GM21526 (cell line): ENCODE results near the gene MMP27.
A peak's percentile ranks its signal among the peaks of the same experiment; 100 is the strongest.
"Not testable (repeated sequence)": the region's sequence is repeated elsewhere in the genome, so short reads cannot be mapped to it uniquely, and the experiment has no call there.

Experiments
- ATAC-seq: cut with Tn5 transposase; IDR thresholded peaks from one replicate; pipeline ENCODE4 v1.9.1; 2021; ENCODE audit warnings: moderate library complexity; ENCODE audit not compliant: unreplicated experiment, low FRiP score

MMP27 gene, protein sequence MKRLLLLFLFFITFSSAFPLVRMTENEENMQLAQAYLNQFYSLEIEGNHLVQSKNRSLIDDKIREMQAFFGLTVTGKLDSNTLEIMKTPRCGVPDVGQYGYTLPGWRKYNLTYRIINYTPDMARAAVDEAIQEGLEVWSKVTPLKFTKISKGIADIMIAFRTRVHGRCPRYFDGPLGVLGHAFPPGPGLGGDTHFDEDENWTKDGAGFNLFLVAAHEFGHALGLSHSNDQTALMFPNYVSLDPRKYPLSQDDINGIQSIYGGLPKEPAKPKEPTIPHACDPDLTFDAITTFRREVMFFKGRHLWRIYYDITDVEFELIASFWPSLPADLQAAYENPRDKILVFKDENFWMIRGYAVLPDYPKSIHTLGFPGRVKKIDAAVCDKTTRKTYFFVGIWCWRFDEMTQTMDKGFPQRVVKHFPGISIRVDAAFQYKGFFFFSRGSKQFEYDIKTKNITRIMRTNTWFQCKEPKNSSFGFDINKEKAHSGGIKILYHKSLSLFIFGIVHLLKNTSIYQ

DNA sequence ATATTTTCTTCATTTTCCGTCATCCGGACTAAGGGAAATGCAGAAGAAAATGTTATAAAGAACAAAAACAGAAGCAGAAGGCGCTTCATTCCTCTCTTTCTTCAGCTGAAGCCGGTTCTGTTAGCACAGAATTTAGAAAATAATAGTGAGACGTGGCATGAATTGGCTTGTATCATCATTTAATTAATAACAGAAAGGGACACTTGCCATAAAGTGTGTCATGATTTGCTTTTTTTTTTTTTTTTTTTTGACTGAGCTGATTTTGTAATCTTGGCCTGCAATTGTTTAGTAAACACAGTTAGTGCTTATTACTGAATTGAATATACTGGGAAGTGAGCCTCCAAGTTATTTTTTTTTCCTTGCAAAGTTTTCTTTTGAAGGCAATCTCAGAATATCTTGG, at the start of gene MMP27:
Gene MMP27 (minus strand): TSS at position 144 of the 400 bp plus-strand sequence. CDS start 55 bp downstream, at position 89.
- ATAC-seq = no peak

DNA sequence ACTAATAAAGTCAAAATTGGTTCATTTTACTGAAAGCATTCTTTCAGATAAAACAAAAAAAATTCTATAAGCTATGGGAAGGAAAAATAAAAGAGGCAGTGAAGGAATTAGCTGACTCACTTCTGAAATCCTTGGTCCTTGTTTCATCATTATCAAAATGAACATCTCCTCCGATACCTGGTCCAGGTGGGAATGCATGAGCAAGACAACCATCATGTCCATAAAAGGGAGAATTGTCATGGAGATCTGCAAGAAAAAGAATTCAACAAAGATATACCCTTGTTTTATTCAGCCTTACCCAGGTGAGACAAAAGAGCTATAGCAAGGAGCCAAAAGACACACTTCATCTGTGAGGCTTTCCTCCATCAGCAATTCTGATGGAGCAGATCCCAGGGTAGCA, 47.7 kb upstream of the MMP27 start:
- ATAC-seq = no peak

DNA sequence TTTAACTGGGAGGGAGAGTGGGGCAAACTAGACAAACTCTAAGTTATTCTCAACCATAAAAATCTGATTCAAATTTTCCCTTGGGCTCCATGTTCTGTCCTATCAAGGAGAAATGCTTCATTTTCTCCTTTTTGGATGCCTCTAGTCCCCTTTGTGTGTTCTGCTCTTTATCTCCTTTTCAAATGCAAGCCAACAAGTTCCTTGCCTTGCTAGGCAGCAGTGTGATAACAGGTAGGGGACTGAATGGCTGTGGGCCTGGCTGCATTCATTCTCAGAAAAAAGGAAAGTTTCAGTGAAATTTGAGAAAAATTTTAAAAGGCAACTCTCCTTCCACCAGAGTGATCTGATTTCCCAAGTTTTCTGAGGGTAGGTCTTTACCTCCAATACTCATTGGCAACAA, 46.1 kb upstream of the MMP27 start:
- no peak for ATAC-seq

DNA sequence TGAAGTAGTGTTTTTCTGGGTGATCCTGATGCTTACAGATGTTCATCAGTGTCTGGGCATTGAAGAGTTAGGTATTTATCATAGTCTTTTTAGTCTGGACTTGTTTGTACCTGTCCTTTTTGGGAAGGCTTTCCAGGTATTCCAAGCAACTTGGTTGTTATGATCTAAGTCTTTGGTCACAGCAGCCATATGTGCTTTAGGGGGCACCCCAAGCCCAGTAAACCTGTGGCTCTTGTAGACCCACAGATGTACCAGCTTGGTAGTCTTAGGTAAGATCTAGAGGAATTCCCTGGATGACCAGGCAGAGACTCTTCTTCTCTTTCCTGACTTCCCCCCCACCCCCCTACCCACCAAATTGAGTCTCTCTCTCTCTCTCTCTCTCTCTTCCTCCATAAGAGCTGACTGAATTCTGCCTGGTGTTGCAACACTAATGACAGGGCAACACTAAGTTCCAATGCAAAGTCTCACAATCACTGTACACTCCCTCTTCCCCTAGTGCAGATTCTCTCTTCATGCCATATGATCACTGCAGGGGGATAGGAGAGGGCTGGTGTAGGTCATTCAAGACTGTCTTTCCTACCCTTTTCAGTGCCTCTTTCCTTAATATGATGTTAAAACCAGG, 43.6 kb upstream of the MMP27 start:
- no peak for ATAC-seq

DNA sequence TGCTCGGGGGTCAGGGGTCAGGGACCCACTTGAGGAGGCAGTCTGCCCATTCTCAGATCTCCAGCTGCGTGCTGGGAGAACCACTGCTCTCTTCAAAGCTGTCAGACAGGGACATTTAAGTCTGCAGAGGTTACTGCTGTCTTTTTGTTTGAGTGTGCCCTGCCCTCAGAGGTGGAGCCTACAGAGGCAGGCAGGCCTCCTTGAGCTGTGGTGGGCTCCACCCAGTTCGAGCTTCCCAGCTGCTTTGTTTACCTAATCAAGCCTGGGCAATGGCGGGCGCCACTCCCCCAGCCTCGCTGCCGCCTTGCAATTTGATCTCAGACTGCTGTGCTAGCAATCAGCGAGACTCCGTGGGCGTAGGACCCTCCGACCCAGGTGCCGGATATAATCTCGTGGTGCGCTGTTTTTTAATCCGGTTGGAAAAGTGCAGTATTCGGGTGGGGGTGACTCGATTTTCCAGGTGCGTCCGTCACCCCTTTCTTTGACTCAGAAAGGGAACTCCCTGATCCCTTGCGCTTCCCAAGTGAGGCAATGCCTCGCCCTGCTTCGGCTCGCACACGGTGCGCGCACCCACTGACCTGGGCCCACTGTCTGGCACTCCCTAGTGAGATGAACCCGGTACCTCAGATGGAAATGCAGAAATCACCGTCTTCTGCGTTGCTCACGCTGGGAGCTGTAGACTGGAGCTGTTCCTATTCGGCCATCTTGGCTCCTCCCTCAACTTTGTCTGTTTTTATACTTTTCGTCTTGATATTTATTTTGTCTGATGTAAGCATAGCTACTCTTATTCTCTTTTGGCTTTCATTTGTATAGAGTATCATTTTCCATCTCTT, 41.4 kb upstream of the MMP27 start:
- not testable (repeated sequence) for ATAC-seq

DNA sequence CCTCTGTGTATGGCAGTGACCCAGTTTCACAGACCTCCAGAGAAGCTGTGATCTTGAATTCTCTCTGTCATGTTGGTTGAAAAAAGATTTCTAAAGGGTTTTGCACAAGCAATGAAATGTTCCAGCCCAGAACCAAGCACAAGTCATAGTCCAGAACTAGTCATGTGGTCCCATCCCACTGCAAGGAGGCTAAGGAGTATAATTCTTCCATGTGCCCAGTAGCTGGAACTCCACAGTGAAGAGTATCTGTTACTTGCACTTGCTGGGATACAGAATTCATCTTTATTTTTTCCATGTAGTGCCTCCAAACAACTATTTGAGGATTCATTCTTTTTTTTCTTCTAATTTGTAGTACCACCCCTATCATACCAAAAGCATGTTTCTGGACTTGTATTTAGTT, 29.1 kb upstream of the MMP27 start:
- ATAC-seq = no peak

DNA sequence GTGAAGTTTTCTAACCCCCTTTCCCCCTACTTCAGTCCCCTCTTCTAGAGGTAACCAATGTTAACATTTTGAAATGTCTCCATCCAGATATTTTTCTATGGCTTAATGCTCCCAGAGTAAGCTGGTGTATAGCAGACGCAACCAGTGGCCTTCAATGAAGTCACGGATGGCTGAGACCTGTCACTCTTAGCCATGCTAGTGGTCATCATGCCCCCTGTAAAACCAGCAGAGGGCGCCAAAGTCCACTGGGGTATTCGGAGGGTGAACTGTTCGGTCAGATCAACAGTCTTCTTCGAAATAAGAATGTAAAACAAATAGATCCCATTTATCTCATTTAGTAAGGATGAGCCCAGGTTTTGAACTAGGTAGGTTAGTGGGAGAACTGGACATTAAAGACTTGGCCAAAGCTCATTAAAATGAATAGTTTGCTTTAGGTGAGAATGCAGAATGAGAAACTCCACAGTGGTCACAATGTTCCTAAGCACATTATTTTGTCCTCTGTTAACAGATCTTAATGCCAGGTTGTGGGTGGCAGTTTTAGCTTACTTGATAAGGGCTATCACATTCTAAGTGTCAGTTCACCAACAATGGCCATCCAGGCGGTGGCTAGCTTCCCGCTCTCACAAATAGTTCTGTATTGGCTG, 27.8 kb upstream of the MMP27 start:
- ATAC-seq = peak; percentile 95

DNA sequence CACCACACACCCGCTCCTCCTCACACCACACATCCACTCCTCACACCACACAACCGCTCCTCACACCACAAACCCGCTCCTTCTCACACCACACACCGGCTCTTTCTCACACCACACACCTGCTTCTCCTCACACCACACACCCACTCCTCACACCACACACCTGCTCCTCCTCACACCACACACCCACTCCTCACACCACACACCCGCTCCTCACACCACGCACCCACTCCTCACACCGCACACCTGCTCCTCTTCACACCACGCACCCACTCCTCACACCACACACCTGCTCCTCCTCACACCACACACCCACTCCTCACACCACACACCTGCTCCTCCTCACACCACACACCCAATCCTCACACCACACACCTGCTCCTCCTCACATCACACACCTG, 25.4 kb upstream of the MMP27 start:
- not testable (repeated sequence) for ATAC-seq

DNA sequence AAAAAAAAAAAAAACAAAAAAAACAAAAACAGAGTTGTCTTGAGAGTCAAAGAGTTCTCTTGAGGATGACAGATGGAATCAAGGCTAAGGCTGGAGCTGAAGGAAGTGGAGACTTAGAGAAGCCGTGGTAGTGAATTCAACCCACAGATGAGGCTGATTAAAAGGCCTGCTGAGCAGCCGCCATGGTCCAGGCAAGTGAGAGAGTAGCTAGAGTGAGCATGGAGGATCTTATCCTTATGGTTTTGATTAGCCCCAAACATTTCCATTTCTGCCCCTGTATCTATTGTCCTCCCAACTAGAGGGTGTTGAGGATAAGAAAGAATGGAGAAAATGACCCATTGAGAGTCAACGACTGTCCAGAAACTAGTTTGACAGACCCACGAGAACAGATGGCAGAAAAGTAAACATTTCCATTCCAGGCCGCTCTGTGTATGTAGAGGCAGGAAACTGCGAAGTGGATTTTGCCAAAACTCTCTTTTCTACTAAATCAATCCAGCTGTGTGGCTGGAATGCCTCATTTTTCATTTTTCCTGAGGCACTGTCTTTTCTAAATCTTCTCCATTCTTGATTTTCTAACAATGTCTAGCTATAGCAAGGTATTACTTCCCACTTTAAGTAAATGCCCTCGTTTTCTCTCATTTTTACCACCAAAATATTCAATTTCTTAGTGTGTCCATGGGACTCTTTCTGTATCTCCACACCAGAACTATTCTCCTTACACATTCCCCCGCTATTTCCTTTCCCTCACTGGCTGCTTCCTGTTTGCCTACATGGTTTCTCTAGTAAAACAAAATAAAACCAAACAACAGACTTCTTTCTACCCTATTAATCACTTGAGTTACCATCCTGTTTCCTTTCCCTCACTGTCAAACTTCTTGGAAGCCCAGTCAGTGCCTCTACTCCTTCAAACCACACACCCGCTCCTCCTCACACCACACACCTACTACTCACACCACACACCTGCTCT, 24.6 kb upstream of the MMP27 start:
- ATAC-seq = no peak

DNA sequence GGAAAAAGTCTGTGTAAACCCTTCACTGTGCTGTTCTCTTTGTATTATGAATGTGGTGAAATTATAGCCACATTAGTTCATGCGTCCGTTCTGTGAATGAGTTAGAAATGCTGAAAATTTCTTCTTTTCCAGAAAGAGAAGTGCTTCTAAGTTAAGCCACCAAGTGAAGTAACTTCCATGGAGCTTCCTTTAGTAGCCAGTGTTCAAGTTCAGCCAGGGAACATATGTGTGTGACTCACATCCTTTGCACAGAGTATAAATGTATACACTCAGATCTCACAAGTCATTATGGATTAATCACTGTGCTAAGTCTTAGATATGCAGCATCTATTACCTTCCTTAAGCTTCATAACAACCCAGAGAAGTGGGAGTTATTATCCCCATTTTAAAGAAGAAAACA, 22.3 kb upstream of the MMP27 start:
- ATAC-seq = no peak

DNA sequence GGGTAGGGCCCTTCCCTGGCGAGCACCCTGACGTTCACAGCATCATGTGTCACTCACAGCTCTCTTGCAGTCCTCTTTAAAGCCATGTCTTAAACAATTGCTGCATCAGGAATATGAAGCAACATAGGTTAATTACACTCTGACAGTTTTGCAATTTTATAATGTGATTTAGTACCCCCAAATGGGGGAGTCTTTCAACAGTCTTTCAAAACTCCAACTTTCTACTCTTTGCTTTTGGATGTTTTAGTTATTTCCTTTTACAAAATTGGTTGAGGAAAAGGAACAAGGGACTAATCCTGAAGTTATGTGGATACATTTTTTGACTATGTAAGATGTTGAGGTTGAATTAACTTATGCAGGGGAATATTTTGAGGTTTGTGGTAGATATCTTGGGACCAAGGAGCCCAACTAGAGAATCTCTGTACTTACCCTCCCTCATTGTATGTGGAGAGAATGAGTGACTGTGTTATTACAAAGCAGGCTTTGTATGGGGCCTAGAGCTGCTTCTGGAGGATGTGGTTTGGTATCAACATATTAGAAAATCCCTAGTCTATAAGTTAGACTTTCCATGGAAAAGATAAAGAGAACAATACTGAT, 19.4 kb upstream of the MMP27 start, which contains the start of gene MMP8:
Gene MMP8 (minus strand): TSS at position 51 of the 597 bp plus-strand sequence. CDS start 99 bp downstream, outside the sequence.
- no peak for ATAC-seq

DNA sequence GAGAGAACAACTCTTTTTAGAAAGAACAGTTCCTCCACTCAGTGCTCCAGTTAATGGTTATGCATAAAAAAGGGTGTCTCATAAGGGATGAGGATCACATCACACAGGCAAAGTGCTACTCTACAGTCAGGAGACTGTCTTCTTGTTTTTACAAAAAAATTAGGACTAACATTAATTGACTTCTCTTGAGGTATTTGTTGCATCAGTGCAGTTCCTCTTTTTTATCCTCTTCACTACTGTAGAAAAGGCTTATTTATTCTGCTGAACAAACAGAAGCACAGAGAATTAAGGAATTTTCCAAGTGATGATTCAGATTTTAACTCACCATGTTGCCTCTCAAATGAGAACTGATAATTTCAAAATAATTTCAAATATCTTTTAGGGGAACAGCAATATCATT, 17.3 kb upstream of the MMP27 start:
- ATAC-seq = no peak

DNA sequence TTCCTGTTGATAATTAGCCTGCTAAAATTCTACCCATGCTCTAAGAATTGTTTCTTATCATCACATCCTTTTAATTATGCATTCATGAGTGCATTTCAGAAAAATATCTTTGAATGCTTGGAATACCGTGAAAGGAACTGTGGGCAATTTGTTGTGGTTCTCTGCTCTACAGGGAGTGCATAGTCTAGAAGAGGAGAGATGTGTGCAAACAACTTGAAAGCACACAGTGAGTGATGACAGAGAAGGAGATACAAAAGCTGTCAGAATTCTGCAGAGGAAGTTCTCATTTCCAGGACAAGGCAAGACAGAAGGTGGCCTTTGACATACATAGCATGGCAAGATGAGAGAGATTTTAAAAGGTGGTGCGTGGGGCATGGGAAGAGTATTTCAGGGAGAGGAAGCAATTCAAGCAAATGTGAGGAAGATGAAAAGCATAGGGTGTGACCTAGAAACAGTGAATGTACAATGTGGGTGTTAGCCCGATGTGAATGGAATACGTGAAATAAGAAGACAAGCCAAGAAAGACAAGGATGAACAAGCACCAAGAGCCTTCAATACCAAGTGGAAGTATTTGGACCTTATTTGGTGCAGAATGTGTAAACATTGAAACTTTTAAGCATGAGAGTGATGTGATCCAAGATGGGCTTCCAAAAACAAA, 14.2 kb upstream of the MMP27 start:
- ATAC-seq = no peak

DNA sequence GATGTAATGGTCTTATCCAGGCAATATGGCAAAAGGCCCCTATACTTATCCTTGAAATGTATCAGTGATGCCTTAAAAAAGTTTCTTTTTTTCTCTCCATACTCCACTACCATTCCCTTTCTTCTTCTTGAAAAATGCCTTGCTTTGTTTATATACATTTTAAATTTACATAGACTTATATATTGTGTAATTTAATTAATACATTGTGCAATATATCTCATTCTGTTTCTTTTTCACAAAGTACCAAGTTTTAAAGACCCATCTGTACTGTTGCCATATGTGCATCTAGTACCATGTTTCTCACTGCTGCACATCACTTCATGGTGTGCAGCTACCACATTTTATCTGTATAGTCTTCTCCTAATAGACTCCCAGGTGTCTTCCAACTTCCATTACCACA, 11.7 kb upstream of the MMP27 start:
- no peak for ATAC-seq

DNA sequence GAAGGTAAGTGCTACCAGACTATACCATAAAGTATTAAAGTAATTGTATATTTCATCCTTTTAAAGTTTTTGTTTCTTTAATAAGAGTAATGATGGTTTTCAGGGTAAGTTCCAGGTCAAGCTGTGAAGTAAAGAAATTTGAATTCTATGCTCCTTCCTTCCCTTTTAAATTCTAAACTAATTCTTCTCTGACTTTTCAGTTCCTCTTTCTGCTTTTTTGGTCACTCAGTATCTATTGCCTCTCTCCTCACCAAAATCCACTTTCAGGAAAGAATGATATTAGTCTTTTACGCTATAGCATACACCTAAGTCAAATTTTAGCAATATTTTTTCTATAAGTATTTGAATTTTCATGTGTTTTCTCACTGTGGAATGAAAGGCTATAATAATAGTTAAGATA, 11.0 kb upstream of the MMP27 start:
- peak; percentile 85 for ATAC-seq

DNA sequence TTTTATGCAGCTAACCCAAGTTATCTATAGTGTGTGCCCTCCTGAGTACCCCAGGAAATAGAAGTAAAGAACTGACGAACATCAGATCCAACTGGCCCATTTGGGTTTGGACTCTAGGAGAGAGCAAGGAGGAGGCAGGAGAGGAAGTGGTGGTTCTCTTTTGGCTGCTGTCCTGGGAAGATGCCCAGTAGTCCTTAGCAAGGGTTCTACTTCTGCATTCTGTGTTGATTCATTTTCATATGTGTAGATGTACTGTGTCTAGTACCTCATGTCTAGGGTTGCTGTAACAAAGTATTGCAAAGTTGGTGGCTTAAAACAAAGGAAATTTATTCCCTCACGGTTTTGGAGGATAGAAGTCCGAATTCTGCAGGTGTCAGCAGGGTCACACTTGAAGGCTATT, 6.6 kb upstream of the MMP27 start:
- no peak for ATAC-seq

DNA sequence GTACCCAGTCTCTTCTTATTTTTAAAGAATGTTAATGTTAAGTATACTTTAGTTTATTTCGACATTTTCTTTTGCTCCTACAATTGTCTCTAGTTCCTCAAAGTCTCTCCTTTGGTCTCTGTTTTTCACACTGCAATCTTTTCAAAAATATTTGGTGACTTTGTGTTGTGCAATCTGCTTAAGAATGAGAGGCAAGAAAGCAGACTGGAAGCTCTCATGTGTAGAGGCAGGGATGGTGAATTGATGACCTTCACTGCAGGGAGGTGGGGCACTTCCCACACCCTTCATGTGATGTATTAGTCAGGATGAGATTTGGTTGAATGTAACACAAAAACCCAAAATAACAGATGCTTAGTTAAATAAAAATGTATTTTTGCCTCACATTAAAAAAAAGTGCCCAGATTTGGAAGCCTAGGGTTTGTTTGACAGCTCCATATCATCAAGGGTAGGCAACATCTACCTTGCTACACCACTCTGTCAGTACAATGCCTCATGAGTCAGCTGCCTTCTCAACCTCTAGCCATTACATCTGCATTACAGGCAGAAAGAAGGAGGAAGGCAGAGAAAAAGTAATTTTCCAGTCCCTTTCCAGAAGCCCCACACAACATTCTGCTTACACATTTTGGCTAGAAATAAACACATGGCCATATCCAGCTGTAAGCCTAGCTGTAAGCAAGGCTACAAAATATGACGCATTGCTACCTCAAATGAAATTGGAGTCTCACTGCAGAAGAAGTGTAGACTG, 3.8 kb upstream of the MMP27 start:
- ATAC-seq = no peak

DNA sequence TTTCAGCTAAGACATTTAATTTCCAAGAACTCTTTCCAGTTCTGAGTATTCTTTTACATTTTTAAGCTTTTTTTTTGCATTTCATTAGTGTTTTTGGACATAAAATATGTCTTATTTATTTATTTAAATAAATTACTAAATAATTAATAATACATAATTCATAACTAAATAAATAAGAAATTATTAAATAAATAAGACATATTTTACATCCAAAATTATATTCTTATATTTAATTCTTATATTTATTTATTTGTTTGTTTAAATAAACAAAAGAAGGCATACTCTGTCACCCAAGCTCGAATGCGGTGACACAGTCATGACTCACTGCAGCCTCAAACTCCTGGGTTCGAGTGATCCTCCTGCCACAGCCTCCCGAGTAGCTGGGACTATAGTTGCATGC, 3.1 kb upstream of the MMP27 start:
- ATAC-seq = no peak
